DMS 273 (cell line): ENCODE results near the gene PRDX3.
"Not testable (repeated sequence)": the region's sequence is repeated elsewhere in the genome, so short reads cannot be mapped to it uniquely, and the experiment has no call there.

Source experiments
- DNase-seq: peaks from one replicate; lab custom pipeline; 2025; ENCODE audit not compliant: unreplicated experiment; lab: John Stamatoyannopoulos, UW

Gene PRDX3

GRCh38 chr10:119206603-119207365, 28.2 kb upstream of the PRDX3 start:
- peak; percentile 84 for DNase-seq

DNA sequence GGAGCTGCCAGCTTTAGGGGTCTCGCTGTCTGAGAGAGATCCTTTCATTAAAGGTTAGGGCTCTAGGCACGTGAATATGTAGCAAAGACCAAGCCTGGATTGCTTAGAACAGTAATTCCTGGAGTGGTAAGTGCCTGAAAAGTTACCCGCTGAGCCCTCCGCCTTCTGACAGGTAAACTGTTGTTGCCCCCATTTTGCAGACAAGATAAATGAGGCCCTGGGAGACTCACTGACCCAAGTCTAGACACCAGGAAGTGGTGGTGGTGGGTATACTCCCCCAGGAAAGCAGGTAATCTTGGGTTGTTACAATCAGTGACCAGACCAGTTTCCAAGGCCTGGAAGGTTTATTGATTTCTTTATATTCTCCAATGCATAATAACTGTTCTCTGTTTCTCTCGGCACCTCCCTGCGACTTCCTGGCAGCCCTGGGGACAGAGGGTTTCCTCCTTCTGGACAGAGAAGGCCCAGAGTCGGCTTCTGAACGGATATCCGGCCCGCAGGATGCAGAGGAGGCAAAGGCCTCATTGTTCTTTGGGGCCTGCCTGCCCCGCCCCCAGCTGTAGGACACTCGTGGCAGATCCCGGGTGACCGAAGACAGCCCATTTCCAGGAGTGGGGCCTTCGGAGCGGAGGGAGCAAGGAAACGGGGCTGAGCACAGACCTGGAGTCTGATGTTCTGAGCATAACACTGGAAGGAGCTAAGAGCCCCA, 27.4 kb upstream of the PRDX3 start:
- no peak for DNase-seq

DNA sequence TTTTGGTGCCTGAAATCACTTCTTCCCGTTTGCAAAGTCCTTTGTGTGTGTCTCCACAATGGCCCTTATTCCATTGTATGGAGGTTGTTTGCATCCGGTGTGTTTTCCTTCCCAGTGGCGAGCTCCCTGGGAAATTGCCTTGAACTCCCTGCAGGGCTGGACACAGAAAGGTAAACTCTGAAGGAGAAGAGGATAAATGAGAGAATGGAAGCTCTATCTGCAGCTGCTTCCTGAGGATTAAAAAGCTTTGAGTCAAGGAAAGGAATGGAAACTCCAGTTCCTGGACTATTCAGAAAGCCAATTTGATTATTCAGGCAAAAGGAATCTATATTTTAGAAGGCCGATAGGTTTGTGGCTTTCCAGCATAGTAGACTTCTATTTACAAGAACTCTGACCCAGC, 24.4 kb upstream of the PRDX3 start:
- no peak for DNase-seq

- DNase-seq, result peak; percentile 32
Measured at GRCh38 chr10:119201233-119201632, 22.6 kb upstream of the PRDX3 start.

DNA sequence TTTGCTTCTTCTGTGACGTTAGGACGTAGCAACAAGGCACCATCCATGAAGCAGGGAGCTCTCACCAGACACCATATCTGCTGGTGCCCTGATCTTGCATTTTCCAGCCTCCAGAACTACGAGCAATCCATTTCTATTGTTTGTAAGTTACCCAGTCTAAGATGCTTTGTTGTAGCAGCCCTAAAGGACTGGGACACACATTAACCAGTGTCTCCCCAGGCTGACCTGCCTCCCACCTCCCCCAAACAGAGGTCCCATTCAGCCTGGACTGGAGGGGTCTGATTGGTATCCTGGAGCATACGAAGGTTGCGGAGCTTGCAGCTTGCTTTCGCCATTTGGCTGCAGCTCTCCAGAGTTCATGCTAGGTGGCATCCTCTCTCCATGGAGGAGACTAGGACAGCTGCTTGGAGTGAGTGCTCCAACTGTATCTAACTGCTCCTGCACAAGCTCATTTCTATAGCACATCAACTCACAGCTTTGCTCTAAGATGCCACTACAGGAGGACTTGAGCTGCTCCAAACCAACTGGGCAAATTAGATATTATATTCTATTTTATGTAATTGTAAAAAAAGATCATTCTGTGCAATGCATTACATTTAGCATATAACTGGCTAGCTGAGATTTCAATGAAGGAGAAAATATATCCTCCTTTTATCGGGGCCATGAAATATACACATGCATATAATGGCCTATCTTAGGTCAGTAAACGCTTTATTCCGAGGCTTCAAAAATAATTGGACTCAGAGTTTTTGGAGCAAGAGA, 20.8 kb upstream of the PRDX3 start:
- DNase-seq, result peak; percentile 78

DNA sequence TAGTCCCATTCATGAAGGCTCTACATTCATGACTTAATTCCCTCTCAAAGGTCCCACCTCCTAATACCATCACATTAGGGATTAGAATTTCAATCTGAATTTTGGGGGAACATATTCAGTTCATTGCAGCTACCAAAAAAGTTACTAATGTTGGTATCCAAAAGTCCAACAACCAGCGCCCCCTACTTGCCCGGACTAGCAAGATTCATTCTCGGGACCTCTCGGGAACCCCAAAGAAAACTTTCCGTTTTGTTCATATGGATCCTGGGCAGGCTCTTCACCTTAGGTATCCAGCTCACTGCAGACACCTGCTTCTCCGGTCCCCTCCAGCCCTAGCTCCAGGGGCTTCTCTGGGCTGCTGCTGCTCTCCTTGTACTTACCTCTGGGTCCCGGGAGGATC, 19.8 kb upstream of the PRDX3 start:
- no peak for DNase-seq

- DNase-seq, result no peak
Measured at GRCh38 chr10:119197921-119198320, 19.3 kb upstream of the PRDX3 start.

GRCh38 chr10:119191881-119192280, 13.3 kb upstream of the PRDX3 start:
- DNase-seq, result no peak

- DNase-seq, result no peak
Measured at GRCh38 chr10:119190954-119191785, 12.6 kb upstream of the PRDX3 start.

GRCh38 chr10:119190353-119190752, 11.7 kb upstream of the PRDX3 start:
- DNase-seq, result no peak

DNA sequence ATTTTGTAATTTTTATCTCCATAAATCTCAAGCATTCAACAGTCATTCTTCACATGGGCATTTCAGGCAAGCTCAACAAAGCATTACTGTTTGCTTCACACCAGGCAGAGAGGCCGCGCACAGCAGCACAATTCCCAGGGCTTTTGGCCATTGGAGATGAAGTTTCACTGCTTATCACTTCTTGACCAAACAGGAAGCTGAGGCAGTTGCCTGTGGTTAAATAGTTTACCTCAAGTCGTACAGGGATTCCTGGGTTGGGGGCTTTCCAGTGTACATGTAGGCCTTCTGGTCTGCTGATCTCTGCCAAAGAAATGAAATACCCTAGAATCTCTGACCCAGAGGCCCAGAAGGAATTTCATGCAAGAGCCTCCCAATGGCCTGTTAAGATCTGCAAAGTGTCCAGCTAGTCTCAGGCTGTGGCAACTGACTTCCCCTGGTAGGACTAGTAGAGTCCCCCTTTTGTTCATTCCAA, 11.2 kb upstream of the PRDX3 start:
- no peak for DNase-seq

- DNase-seq, result no peak
Measured at GRCh38 chr10:119183664-119184412, 5.2 kb upstream of the PRDX3 start.

GRCh38 chr10:119180850-119181400, 2.3 kb upstream of the PRDX3 start:
- not testable (repeated sequence) for DNase-seq

- DNase-seq, result peak; percentile 52
Measured at GRCh38 chr10:119177708-119178371, 772 bp downstream of the PRDX3 start.

- DNase-seq, result no peak
Measured at GRCh38 chr10:119176166-119176565, 2.4 kb downstream of the PRDX3 start.

DNA sequence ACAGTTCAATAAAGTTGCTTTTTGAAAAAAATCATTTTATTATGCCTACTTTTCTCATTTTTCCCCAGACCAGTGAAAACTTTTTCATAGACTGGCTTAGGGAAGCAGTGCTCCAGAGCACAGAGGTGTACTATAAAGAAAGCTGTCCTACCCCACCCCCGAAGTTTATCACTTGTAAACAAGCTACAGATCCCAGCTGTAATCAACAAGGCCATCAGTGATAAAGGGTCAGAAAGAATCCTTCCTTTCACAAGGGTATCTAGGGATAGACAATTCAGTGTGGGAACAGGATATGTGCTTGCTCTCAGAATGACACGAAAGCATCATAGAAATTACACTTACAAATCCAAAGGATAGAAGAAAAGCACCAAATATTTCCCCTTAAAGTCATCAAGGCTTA, 4.5 kb downstream of the PRDX3 start:
- no peak for DNase-seq

- no peak for DNase-seq
Measured at GRCh38 chr10:119167041-119167440, 11.6 kb downstream of the PRDX3 start.

DNA sequence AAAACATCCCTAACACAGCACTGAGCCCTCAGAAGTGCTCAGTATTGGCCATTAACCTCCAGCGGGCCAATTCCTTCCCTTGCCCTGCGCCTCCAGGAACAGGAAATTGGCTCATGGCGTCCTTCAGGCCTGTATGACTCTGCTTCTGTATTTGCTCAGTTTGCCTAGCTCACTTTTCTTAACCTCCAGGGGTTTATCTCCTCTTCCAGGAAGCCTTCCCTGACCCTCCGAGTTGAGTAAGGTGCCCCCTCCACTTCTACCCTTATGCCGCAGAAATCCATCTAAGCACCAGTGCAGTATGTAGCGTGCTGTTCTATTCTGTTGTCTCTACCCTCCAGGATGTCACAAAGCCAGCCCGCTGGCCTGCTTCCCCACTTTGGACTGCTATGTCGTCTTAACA, 12.0 kb downstream of the PRDX3 start:
- no peak for DNase-seq

DNA sequence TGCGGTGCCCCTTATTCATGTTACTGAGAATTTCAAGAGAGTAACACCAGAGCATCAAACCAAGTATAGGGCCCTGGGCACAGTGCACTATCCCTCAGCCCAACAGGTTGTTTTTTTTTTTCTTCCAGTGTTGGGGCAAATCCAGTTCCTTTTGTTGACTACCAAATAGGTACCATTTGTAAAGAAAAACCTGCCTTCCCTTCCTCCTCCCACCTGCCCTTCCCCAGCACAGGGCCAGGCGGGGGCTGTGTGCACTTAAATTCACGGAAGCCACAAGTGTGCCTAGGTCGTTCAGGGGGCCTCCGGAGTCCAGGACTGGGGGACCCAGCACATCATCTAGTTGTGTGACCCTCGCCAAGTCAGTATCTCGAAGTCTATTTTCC, 12.5 kb downstream of the PRDX3 start:
- DNase-seq, result no peak
